Ishikawa (cell line): ENCODE results near the gene YBX2.

Experiments used
- EGR1 ChIP-seq: IDR thresholded peaks from 2 replicates; pipeline ENCODE4 v1.6.1; 2012
- MAX ChIP-seq: IDR thresholded peaks from 2 replicates; pipeline ENCODE4 v1.6.1; 2012
- REST ChIP-seq: IDR thresholded peaks from 2 replicates; pipeline ENCODE4 v1.6.1; 2012; ENCODE audit warnings: low read depth, mild to moderate bottlenecking
- TAF1 ChIP-seq: IDR thresholded peaks from 2 replicates; pipeline ENCODE4 v1.6.1; 2012; ENCODE audit warnings: low read depth, mild to moderate bottlenecking
- TCF12 ChIP-seq: IDR thresholded peaks from 2 replicates; pipeline ENCODE4 v1.6.1; 2012; ENCODE audit warnings: low read depth
- YY1 ChIP-seq: IDR thresholded peaks from 2 replicates; pipeline ENCODE4 v1.6.1; 2012; ENCODE audit warnings: low read depth

GRCh38 chr17:7256766-7257456, 37.5 kb downstream of the YBX2 start:
- TF ChIP-seq YY1 (no peak), MAX (no peak), EGR1 (no peak), TAF1 (no peak), REST (no peak), TCF12 (no peak)
